GM23338 (cell line): Measurements from ENCODE around the gene ATF2. TPM values are rescaled to one million over a fixed set of nuclear protein-coding genes. Genes with fewer than 3 reads are reported as not detected.

ENCODE experiments used
- ATAC-seq: fragments of 200-7000 bp; cut with Tn5 transposase; 3 replicates; pipeline ENCODE4 v1.9.1; 2020
- DNase-seq: peaks from one replicate; pipeline ENCODE4 v3.0.0-alpha.2; 2015; ENCODE audit warnings: low spot score
- H2AFZ ChIP-seq: fragments of 200-600 bp; sonication (generic); 2 replicates; pipeline ENCODE4 v1.8.0; 2016; ENCODE audit warnings: antibody characterized with exemption, mild to moderate bottlenecking, moderate library complexity
- H3F3A ChIP-seq: fragments of 200-600 bp; sonication (generic); replicated peaks from 2 replicates; pipeline ENCODE4 v1.8.0; 2017; ENCODE audit warnings: antibody characterized with exemption, mixed run types, low read depth
- H3K27ac ChIP-seq: fragments of 200-600 bp; sonication (generic); 2 replicates; pipeline ENCODE4 v1.6.1; 2016; ENCODE audit warnings: low read depth
- H3K27me3 ChIP-seq: fragments of 200-600 bp; sonication (generic); 2 replicates; pipeline ENCODE4 v1.8.0; 2016; ENCODE audit warnings: mild to moderate bottlenecking, mixed run types, moderate library complexity; ENCODE audit not compliant: insufficient read depth
- H3K36me3 ChIP-seq: fragments of 200-600 bp; sonication (generic); 2 replicates; pipeline ENCODE4 v1.8.0; 2016; ENCODE audit warnings: mild to moderate bottlenecking; ENCODE audit not compliant: insufficient read depth
- H3K4me1 ChIP-seq: fragments of 200-600 bp; sonication (generic); 2 replicates; pipeline ENCODE4 v1.8.0; 2016; ENCODE audit warnings: mild to moderate bottlenecking, moderate library complexity; ENCODE audit not compliant: insufficient read depth
- H3K4me2 ChIP-seq: fragments of 200-600 bp; sonication (generic); 2 replicates; pipeline ENCODE4 v1.7.1; 2017; ENCODE audit warnings: mixed run types
- H3K4me3 ChIP-seq: fragments of 200-600 bp; sonication (generic); 2 replicates; pipeline ENCODE4 v1.6.1; 2016; ENCODE audit warnings: mixed run types
- H3K79me2 ChIP-seq: fragments of 200-600 bp; sonication (generic); replicated peaks from 2 replicates; pipeline ENCODE4 v1.8.0; 2017; ENCODE audit warnings: mild to moderate bottlenecking; ENCODE audit not compliant: insufficient read depth
- H3K9me2 ChIP-seq: fragments of 200-600 bp; sonication (generic); 2 replicates; pipeline ENCODE4 v1.8.0; 2017; ENCODE audit not compliant: insufficient read depth
- H4K20me1 ChIP-seq: fragments of 200-600 bp; sonication (generic); replicated peaks from 2 replicates; pipeline ENCODE4 v1.8.0; 2017; ENCODE audit warnings: mild to moderate bottlenecking; ENCODE audit not compliant: insufficient read depth
- H3K27ac Mint-ChIP-seq: 2 replicates; pipeline ENCODE4 v1.8.0; 2020; ENCODE audit warnings: inconsistent platforms, mild to moderate bottlenecking, moderate library complexity, mixed read lengths
- H3K27me3 Mint-ChIP-seq: 3 replicates; pipeline ENCODE4 v1.8.0; 2022; ENCODE audit warnings: low read depth, mild to moderate bottlenecking, moderate library complexity, mixed read lengths, inconsistent platforms; ENCODE audit not compliant: insufficient read depth, poor library complexity
- H3K36me3 Mint-ChIP-seq: 3 replicates; pipeline ENCODE4 v1.8.0; 2021; ENCODE audit warnings: low read depth, mild to moderate bottlenecking, inconsistent platforms, moderate library complexity, mixed read lengths
- H3K4me1 Mint-ChIP-seq: 3 replicates; pipeline ENCODE4 v1.8.0; 2020; ENCODE audit warnings: mild to moderate bottlenecking, inconsistent platforms, mixed read lengths
- H3K4me3 Mint-ChIP-seq: 3 replicates; pipeline ENCODE4 v1.8.0; 2021; ENCODE audit warnings: moderate library complexity, mild to moderate bottlenecking, inconsistent platforms, mixed read lengths
- H3K9me3 Mint-ChIP-seq: 3 replicates; pipeline ENCODE4 v1.8.0; 2020; ENCODE audit warnings: moderate library complexity, mild to moderate bottlenecking, inconsistent platforms, mixed read lengths
- CREB1 ChIP-seq: fragments of 250-450 bp; sonication (Bioruptor Pico); IDR thresholded peaks from 2 replicates; pipeline ENCODE4 v1.5.0; 2020; ENCODE audit warnings: low read depth, mild to moderate bottlenecking, moderate library complexity
- EZH2 ChIP-seq: fragments of 200-600 bp; sonication (generic); IDR thresholded peaks from one replicate; pipeline ENCODE4 v1.8.0; 2017; ENCODE audit warnings: antibody characterized with exemption, mild to moderate bottlenecking, low read depth; ENCODE audit not compliant: unreplicated experiment
- EZH2phosphoT487 ChIP-seq: fragments of 200-600 bp; sonication (generic); IDR thresholded peaks from one replicate; pipeline ENCODE4 v1.8.1; 2018; ENCODE audit warnings: antibody characterized with exemption; ENCODE audit not compliant: unreplicated experiment
- JUNB ChIP-seq: IDR thresholded peaks from one replicate; pipeline ENCODE4 v1.6.1; 2016; ENCODE audit warnings: antibody characterized with exemption; ENCODE audit not compliant: unreplicated experiment
- NANOG ChIP-seq: IDR thresholded peaks from 2 replicates; pipeline ENCODE4 v1.6.1; 2016; ENCODE audit warnings: antibody characterized with exemption, borderline replicate concordance
- POLR2AphosphoS5 ChIP-seq: IDR thresholded peaks from 2 replicates; pipeline ENCODE4 v1.6.1; 2016; ENCODE audit warnings: antibody characterized with exemption, low read depth
- STAT1 ChIP-seq: IDR thresholded peaks from one replicate; pipeline ENCODE4 v1.6.1; 2016; ENCODE audit warnings: antibody characterized with exemption; ENCODE audit not compliant: unreplicated experiment
- ZNF114 ChIP-seq: fragments of 250-450 bp; sonication (Bioruptor Pico); IDR thresholded peaks from 2 replicates; pipeline ENCODE4 v1.5.0; 2020; ENCODE audit warnings: mild to moderate bottlenecking, moderate library complexity
- ZNF331 ChIP-seq: fragments of 250-450 bp; sonication (Bioruptor Pico); IDR thresholded peaks from 2 replicates; pipeline ENCODE4 v1.5.0; 2020; ENCODE audit warnings: low read depth, mild to moderate bottlenecking, moderate library complexity
- polyA plus RNA-seq: library from polyadenylated mRNA; unstranded; fragments of >200 nt; fragmentation: Nextera tagmentation; extraction: Ambion mirVana; gene quantifications from 2 replicates; pipeline ENCODE4 v1.2.1, GENCODE V29; 2016
- total RNA-seq: library from RNA; depleted of rRNA; stranded (reverse); fragments of >200 nt; shearing (Covaris generic); gene quantifications from 2 replicates; pipeline ENCODE4 v1.2.3, GENCODE V29; 2014
- TF ChIP-seq, protein P1 (sequence below): fragments of 250-450 bp; sonication (Bioruptor Pico); IDR thresholded peaks from 2 replicates; pipeline ENCODE4 v1.5.0; 2020; ENCODE audit warnings: mild to moderate bottlenecking, moderate library complexity
- TF ChIP-seq, protein P2 (sequence below): IDR thresholded peaks from one replicate; pipeline ENCODE4 v1.6.1; 2018; ENCODE audit warnings: antibody characterized with exemption; ENCODE audit not compliant: unreplicated experiment
- TF ChIP-seq, protein P3 (sequence below): IDR thresholded peaks from 2 replicates; pipeline ENCODE4 v1.6.1; 2016; ENCODE audit warnings: antibody characterized with exemption

ATF2 gene
- total and polyA plus RNA-seq, 2 experiments from 2014 or later: 23.6 to 56.2 TPM

DNA sequence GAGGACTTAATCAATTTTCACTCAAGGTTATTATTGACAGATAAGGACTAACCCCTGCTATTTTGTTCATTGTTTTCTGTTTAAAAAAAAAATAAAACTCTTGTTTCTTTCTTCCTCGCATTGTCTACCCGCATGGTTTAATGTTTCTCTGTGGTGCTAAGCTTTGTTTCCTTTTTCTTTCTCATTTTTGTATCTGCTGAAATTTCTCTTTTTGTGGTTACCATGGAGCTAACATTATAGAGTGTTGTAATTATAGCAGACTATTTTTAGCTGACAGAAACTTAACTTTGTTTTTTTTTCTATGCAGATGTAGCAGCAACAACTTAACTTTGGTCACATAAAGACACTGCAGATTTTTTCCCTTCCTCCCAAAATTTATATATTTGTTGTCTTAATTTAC is 119.7 kb downstream of the ATF2 start:
- no peaks in the 10 kb centered on the region for H3K4me1 Mint-ChIP-seq
- no peaks in the 10 kb centered on the region for H3K9me3 Mint-ChIP-seq
- Histone ChIP-seq H3K27ac (no peak overlapping the region), H3F3A (no peaks in the 10 kb centered on the region), H3K79me2 (no peaks in the 10 kb centered on the region), H4K20me1 (no peaks in the 10 kb centered on the region), H3K36me3 (no peaks in the 10 kb centered on the region), H2AFZ (no peak overlapping the region), H3K9me2 (no peaks in the 10 kb centered on the region), H3K4me3 (no peak overlapping the region), H3K4me2 (no peak overlapping the region), H3K27me3 (no peaks in the 10 kb centered on the region), H3K4me1 (no peaks in the 10 kb centered on the region)
- ATAC-seq (no peak), DNase-seq (no peak)
- TF ChIP-seq POLR2AphosphoS5 (no peak), JUNB (no peak), EZH2phosphoT487 (no peak), NANOG (no peak), CREB1 (CRISPR knock-in tag) (no peak), EZH2 (no peak), ZNF331 (CRISPR knock-in tag) (no peak), ZNF114 (CRISPR knock-in tag) (no peak), STAT1 (no peak)
- TF ChIP-seq, protein P1, sequence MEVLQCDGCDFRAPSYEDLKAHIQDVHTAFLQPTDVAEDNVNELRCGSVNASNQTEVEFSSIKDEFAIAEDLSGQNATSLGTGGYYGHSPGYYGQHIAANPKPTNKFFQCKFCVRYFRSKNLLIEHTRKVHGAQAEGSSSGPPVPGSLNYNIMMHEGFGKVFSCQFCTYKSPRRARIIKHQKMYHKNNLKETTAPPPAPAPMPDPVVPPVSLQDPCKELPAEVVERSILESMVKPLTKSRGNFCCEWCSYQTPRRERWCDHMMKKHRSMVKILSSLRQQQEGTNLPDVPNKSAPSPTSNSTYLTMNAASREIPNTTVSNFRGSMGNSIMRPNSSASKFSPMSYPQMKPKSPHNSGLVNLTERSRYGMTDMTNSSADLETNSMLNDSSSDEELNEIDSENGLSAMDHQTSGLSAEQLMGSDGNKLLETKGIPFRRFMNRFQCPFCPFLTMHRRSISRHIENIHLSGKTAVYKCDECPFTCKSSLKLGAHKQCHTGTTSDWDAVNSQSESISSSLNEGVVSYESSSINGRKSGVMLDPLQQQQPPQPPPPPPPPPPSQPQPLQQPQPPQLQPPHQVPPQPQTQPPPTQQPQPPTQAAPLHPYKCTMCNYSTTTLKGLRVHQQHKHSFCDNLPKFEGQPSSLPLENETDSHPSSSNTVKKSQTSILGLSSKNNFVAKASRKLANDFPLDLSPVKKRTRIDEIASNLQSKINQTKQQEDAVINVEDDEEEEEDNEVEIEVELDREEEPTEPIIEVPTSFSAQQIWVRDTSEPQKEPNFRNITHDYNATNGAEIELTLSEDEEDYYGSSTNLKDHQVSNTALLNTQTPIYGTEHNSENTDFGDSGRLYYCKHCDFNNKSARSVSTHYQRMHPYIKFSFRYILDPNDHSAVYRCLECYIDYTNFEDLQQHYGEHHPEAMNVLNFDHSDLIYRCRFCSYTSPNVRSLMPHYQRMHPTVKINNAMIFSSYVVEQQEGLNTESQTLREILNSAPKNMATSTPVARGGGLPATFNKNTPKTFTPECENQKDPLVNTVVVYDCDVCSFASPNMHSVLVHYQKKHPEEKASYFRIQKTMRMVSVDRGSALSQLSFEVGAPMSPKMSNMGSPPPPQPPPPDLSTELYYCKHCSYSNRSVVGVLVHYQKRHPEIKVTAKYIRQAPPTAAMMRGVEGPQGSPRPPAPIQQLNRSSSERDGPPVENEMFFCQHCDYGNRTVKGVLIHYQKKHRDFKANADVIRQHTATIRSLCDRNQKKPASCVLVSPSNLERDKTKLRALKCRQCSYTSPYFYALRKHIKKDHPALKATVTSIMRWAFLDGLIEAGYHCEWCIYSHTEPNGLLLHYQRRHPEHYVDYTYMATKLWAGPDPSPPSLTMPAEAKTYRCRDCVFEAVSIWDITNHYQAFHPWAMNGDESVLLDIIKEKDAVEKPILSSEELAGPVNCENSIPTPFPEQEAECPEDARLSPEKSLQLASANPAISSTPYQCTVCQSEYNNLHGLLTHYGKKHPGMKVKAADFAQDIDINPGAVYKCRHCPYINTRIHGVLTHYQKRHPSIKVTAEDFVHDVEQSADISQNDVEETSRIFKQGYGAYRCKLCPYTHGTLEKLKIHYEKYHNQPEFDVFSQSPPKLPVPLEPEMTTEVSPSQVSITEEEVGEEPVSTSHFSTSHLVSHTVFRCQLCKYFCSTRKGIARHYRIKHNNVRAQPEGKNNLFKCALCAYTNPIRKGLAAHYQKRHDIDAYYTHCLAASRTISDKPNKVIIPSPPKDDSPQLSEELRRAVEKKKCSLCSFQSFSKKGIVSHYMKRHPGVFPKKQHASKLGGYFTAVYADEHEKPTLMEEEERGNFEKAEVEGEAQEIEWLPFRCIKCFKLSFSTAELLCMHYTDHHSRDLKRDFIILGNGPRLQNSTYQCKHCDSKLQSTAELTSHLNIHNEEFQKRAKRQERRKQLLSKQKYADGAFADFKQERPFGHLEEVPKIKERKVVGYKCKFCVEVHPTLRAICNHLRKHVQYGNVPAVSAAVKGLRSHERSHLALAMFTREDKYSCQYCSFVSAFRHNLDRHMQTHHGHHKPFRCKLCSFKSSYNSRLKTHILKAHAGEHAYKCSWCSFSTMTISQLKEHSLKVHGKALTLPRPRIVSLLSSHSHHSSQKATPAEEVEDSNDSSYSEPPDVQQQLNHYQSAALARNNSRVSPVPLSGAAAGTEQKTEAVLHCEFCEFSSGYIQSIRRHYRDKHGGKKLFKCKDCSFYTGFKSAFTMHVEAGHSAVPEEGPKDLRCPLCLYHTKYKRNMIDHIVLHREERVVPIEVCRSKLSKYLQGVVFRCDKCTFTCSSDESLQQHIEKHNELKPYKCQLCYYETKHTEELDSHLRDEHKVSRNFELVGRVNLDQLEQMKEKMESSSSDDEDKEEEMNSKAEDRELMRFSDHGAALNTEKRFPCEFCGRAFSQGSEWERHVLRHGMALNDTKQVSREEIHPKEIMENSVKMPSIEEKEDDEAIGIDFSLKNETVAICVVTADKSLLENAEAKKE (CRISPR knock-in tag): no peak
- TF ChIP-seq, protein P2, sequence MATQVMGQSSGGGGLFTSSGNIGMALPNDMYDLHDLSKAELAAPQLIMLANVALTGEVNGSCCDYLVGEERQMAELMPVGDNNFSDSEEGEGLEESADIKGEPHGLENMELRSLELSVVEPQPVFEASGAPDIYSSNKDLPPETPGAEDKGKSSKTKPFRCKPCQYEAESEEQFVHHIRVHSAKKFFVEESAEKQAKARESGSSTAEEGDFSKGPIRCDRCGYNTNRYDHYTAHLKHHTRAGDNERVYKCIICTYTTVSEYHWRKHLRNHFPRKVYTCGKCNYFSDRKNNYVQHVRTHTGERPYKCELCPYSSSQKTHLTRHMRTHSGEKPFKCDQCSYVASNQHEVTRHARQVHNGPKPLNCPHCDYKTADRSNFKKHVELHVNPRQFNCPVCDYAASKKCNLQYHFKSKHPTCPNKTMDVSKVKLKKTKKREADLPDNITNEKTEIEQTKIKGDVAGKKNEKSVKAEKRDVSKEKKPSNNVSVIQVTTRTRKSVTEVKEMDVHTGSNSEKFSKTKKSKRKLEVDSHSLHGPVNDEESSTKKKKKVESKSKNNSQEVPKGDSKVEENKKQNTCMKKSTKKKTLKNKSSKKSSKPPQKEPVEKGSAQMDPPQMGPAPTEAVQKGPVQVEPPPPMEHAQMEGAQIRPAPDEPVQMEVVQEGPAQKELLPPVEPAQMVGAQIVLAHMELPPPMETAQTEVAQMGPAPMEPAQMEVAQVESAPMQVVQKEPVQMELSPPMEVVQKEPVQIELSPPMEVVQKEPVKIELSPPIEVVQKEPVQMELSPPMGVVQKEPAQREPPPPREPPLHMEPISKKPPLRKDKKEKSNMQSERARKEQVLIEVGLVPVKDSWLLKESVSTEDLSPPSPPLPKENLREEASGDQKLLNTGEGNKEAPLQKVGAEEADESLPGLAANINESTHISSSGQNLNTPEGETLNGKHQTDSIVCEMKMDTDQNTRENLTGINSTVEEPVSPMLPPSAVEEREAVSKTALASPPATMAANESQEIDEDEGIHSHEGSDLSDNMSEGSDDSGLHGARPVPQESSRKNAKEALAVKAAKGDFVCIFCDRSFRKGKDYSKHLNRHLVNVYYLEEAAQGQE: no peak
- TF ChIP-seq, protein P3, sequence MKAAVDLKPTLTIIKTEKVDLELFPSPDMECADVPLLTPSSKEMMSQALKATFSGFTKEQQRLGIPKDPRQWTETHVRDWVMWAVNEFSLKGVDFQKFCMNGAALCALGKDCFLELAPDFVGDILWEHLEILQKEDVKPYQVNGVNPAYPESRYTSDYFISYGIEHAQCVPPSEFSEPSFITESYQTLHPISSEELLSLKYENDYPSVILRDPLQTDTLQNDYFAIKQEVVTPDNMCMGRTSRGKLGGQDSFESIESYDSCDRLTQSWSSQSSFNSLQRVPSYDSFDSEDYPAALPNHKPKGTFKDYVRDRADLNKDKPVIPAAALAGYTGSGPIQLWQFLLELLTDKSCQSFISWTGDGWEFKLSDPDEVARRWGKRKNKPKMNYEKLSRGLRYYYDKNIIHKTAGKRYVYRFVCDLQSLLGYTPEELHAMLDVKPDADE: no peak
- H3K27ac Mint-ChIP-seq: no peak overlapping the region
- H3K27me3 Mint-ChIP-seq: peaks cover 1% of the 10 kb centered on the region
- no peak overlapping the region for H3K4me3 Mint-ChIP-seq
- no peaks in the 10 kb centered on the region for H3K36me3 Mint-ChIP-seq
